ENCODE results near the gene RPL22L1. TPM values are rescaled to one million over a fixed set of nuclear protein-coding genes. Genes with fewer than 3 reads are reported as not detected.

RPL22L1 gene
- polyA plus RNA-seq, 1 donor (not counting 4 experiments of a cell fraction or from before 2014, with no cell fraction given): 277 TPM

- Histone ChIP-seq H3K9ac (ENCODE audit: control insufficient read depth, extremely low read depth, insufficient read depth, low read length) (no peak overlapping the region), H3K27me3 (ENCODE audit: control insufficient read depth, extremely low read depth, insufficient read depth, low read length) (no peaks in the 10 kb centered on the region), H3K4me1 (ENCODE audit: control insufficient read depth, extremely low read depth, insufficient read depth, low read length) (peaks cover under 1% of the 10 kb centered on the region), H2AFZ (ENCODE audit: control insufficient read depth, low read length) (no peak overlapping the region), H4K20me1 (ENCODE audit: control insufficient read depth, extremely low read depth, insufficient read depth, low read length) (no peaks in the 10 kb centered on the region), H3K79me2 (ENCODE audit: control insufficient read depth, insufficient read depth, low read length) (no peaks in the 10 kb centered on the region), H3K36me3 (ENCODE audit: control insufficient read depth in 2 of 2, extremely low read depth in 1 of 2, insufficient read depth in 2 of 2, low read length in 2 of 2) (peaks cover 0 to 2% of the 10 kb centered on the region in 2 experiments), H3K27ac (ENCODE audit: control insufficient read depth, insufficient read depth, low read length) (no peak overlapping the region), H3K4me3 (ENCODE audit: control insufficient read depth in 2 of 3, extremely low read depth in 1 of 3, insufficient read depth in 2 of 3, low read depth in 1 of 3, low read length in 3 of 3) (no peak overlapping the region), H3K9me3 (ENCODE audit: control insufficient read depth, low read depth, low read length) (no peaks in the 10 kb centered on the region), H3K4me2 (ENCODE audit: control insufficient read depth, extremely low read depth, insufficient read depth, low read depth, low read length) (no peak overlapping the region), H3K9me1 (ENCODE audit: control insufficient read depth, extremely low read depth, insufficient read depth, low read length) (no peaks in the 10 kb centered on the region)
- TF ChIP-seq EZH2 (IDR thresholded peaks at IDR 0.05; ENCODE audit: low read length) (no peak), CTCF (optimal IDR thresholded peaks at IDR 0.05 in 1 of 3, IDR thresholded peaks at IDR 0.05 in 1 of 3, conservative IDR thresholded peaks at IDR 0.05 in 1 of 3; ENCODE audit: extremely low read depth in 1 of 3, insufficient read depth in 2 of 3, low read length in 3 of 3) (no peak)
- DNase-seq (ENCODE audit: low read depth, low spot score) (no peak), FAIRE-seq (no peak)
- dilution Hi-C loops (cut with MboI; ENCODE audit: extremely low pct_ligation_motif_present, low sequenced_read_pairs): no loop called here
Measured at GRCh38 chr3:170893895-170894294, 23.9 kb upstream of the RPL22L1 start.

- dilution Hi-C loops (cut with MboI; ENCODE audit: extremely low pct_ligation_motif_present, low sequenced_read_pairs): no loop called here
- no peaks in the 10 kb centered on the region for H3K9me3 ChIP-seq (ENCODE audit: control insufficient read depth, low read depth, low read length)
- TF ChIP-seq EZH2 (IDR thresholded peaks at IDR 0.05; ENCODE audit: low read length) (no peak), CTCF (optimal IDR thresholded peaks at IDR 0.05 in 1 of 3, IDR thresholded peaks at IDR 0.05 in 1 of 3, conservative IDR thresholded peaks at IDR 0.05 in 1 of 3; ENCODE audit: extremely low read depth in 1 of 3, insufficient read depth in 2 of 3, low read length in 3 of 3) (no peak)
- no peaks in the 10 kb centered on the region for H3K4me1 ChIP-seq (ENCODE audit: control insufficient read depth, extremely low read depth, insufficient read depth, low read length)
- no peaks in the 10 kb centered on the region for H3K36me3 ChIP-seq (ENCODE audit: control insufficient read depth in 2 of 2, extremely low read depth in 1 of 2, insufficient read depth in 2 of 2, low read length in 2 of 2)
- H3K79me2 ChIP-seq (ENCODE audit: control insufficient read depth, insufficient read depth, low read length): no peaks in the 10 kb centered on the region
- no peaks in the 10 kb centered on the region for H3K9me1 ChIP-seq (ENCODE audit: control insufficient read depth, extremely low read depth, insufficient read depth, low read length)
- H3K27me3 ChIP-seq (ENCODE audit: control insufficient read depth, extremely low read depth, insufficient read depth, low read length): no peaks in the 10 kb centered on the region
- H2AFZ ChIP-seq (ENCODE audit: control insufficient read depth, low read length): no peak overlapping the region
- no peak overlapping the region for H3K27ac ChIP-seq (ENCODE audit: control insufficient read depth, insufficient read depth, low read length)
- no peak overlapping the region for H3K4me3 ChIP-seq (ENCODE audit: control insufficient read depth in 2 of 3, extremely low read depth in 1 of 3, insufficient read depth in 2 of 3, low read depth in 1 of 3, low read length in 3 of 3)
- FAIRE-seq (no peak), DNase-seq (ENCODE audit: low read depth, low spot score) (no peak)
- H3K4me2 ChIP-seq (ENCODE audit: control insufficient read depth, extremely low read depth, insufficient read depth, low read depth, low read length): no peak overlapping the region
- H4K20me1 ChIP-seq (ENCODE audit: control insufficient read depth, extremely low read depth, insufficient read depth, low read length): no peaks in the 10 kb centered on the region
- no peak overlapping the region for H3K9ac ChIP-seq (ENCODE audit: control insufficient read depth, extremely low read depth, insufficient read depth, low read length)
Measured at GRCh38 chr3:170889630-170890029, 19.6 kb upstream of the RPL22L1 start.
